Measurements from ENCODE around the gene SLC1A1.

GRCh38 chr9:4569101-4569500 lies 78.8 kb downstream of the SLC1A1 start:
- TF ChIP-seq POLR2AphosphoS5 (IDR thresholded peaks at IDR 0.05; ENCODE audit: low read depth), result no peak
- TF ChIP-seq CTCF (conservative IDR thresholded peaks at IDR 0.05; ENCODE audit: low read depth in 2 of 2), result no peak
- no peak for TF ChIP-seq ETS1 (IDR thresholded peaks at IDR 0.05)
